ENCODE measurements around the gene CCDC102B.
"Not testable (repeated sequence)": the region's sequence is repeated elsewhere in the genome, so short reads cannot be mapped to it uniquely, and the experiment has no call there.

The CCDC102B gene

GRCh38 chr18:68915061-68915460 is 117.2 kb downstream of the CCDC102B start:
- DNase-seq (ENCODE audit: low read depth), result no peak

GRCh38 chr18:68916734-68917133 is 118.9 kb downstream of the CCDC102B start:
- DNase-seq (ENCODE audit: low read depth), result no peak

DNA sequence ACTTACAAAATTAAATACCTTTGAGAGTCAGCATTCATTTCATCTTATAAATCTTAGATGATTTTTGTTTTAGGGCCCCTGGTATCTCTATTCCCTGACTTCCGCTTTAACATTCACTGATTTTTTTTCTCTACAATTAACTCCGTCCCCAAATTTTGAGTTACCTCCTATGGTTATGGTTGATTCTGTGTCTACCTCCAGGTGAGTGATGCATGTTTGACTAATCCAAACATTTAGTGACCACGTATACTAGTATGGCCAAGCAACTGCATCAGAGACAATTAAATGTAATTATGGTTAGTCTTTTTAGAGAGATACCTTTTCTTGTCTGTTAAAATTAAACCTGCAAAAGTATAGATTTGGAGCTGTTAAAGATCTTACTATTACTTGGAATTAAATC is 120.3 kb downstream of the CCDC102B start:
- DNase-seq (ENCODE audit: low read depth), result no peak

DNA sequence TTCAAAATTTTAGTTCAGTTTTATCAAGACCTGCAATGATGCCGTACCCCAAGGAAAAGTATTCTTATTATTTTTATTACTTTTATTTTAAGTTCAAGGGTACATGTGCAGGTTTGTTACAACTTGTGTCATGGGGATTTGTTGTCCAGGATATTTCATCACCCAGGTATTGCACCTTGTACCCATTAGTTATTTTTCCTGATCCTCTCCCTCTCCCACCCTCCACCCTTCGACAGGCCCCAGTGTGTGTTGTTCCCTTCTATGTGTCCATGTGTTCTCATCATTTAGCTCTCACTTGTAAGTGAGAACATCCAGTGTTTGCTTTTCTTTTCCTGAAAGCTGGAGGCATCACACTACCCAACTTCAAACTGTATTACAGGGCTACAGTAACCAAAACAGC is 122.0 kb downstream of the CCDC102B start:
- DNase-seq (ENCODE audit: low read depth), result no peak

GRCh38 chr18:68922392-68922791 is 124.5 kb downstream of the CCDC102B start:
- no peak for DNase-seq (ENCODE audit: low read depth)

DNA sequence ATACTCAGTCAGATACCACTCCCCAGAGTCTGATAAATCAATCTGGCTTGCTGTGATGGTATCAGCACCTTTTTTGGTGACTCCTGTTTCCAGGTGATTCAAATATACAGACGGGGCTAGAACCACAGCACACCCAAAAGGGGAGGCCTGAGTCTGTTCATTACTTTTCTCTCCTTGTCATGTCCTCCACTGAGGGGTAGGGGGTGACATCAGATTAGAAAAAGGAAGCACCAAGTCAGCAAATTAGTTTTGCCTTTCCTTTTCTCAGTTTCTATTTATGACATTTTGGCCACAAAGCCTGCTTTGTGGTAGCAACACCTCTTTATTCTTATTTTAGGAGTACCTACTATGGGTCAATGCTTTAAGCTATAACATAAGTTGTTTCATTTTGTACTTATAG is 127.4 kb downstream of the CCDC102B start:
- no peak for DNase-seq (ENCODE audit: low read depth)

DNA sequence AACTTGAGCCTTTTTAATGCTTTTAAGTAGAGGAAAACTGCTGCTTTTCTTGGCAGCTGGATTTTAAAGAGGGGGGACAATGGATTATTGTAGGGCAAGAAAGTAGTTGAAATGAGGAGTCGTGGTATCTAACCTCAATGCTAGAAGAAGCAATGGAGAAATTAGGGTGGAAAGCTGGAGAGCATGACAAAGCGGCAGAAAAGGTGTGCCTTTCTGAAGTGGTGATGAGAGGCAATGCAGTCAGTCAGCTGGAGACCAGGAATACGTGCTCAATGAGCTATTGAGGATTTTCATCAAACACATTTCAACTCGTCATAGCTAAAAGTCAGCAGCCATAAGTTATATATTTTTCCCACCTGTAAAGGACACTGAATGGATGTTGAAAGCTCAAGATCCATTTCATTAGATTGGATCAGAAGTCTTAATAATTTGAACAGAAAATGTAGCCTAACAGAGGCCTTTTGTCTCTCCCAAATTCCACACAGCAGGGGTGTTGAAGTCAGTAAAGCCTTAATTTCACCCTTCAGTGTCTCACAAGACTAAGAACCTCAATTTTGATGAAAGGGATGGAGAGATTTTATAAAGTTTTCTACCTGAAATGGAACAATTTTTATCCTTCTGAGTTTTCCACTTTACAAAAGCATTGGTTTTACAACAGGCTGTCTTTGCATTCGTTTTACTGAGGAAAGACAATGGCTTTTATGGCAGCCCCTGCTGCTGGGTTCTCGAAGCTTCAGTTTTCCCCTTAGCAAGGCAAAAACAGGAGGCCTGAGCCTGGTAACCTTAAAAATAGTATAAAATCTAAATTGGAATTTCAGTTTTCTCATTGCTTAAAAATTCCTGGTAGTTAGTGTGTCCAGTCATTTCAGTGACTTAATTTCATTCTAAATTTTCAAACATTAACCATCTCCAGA is 131.1 kb downstream of the CCDC102B start:
- no peak for DNase-seq (ENCODE audit: low read depth)

GRCh38 chr18:68935686-68936085 is 137.8 kb downstream of the CCDC102B start:
- DNase-seq (ENCODE audit: low read depth), result no peak

- no peak for DNase-seq (ENCODE audit: low read depth)
Observed at GRCh38 chr18:68937029-68937599, 139.2 kb downstream of the CCDC102B start.

DNA sequence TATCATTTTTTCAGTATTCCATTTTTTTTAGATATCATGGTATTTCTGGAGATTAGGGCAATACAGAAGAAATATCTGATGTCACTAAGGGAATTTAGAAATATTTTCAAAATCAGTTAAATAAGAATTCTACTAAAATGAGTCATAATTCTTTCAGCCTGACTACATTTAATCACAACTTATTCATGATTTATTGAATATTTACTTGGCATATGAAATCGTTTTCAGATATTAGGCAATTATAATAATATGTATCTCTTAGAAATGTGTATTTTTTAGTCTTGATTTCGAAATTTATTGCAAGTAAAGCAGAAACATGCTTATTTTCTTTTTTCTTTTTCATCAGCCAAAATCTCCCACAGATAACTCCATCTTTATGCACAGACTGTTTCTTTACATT is 142.2 kb downstream of the CCDC102B start:
- DNase-seq (ENCODE audit: low read depth), result no peak

- no peak for DNase-seq (ENCODE audit: low read depth)
Observed at GRCh38 chr18:68940754-68941153, 142.9 kb downstream of the CCDC102B start.

DNA sequence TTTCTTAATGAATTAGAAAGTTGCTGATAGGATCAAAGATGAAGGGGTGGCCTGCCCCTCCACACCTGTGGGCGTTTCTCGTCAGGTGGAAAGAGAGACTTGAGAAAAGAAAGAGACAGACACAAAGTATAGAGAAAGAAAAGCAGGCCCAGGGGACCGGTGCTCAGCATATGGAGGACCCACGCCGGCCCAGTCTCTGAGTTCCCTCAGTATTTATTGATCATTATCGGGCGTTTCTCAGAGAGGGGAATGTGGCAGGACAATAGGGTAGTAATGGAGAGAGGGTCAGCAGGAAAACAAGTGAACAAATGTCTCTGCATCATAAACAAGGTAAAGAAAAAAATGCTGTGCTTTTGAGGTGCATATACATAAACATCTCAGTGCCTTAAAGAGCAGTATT is 144.3 kb downstream of the CCDC102B start:
- no peak for DNase-seq (ENCODE audit: low read depth)

- DNase-seq (ENCODE audit: low read depth), result not testable (repeated sequence)
Observed at GRCh38 chr18:68943861-68944260, 146.0 kb downstream of the CCDC102B start.

GRCh38 chr18:68944330-68944729 is 146.4 kb downstream of the CCDC102B start:
- no peak for DNase-seq (ENCODE audit: low read depth)

DNA sequence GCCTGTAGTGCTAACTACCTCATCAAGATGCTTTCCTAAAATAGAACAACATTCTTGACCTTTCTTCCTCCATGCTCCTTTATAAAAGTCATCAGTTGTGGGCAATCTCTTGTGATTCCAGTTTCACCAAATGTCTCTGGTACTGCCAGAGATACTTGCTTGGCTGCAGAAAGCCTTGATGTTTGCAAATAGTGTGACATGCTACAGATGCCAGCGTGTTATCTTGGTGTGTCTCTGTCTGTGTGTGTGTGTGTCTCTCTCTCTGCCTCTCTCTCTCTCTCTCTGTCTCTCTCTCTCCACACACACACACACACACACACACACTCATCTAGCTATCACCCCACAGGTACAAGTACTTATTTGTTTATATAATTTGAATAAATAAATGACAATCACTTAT is 146.9 kb downstream of the CCDC102B start:
- DNase-seq (ENCODE audit: low read depth), result no peak

DNA sequence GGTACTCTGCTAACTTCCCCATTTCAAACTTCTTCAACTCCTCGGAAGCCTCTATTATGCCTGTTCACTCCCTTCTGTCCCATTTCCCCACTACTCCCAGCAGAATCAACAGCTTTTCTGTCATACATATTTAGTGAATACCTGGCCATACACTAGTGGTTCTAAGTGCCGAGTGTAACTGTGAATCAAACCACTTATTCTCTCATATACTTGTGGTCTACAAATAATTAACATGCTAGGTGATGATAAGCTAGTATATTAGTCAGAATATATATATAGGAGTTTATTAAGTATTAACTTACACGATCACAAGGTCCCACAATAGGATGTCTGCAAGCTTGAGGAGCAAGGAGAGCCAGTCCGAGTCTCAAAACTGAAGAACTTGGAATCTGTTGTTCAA is 150.7 kb downstream of the CCDC102B start:
- no peak for DNase-seq (ENCODE audit: low read depth)

GRCh38 chr18:68954738-68955137 is 156.9 kb downstream of the CCDC102B start:
- DNase-seq (ENCODE audit: low read depth), result no peak

GRCh38 chr18:68956650-68957049 is 158.8 kb downstream of the CCDC102B start:
- no peak for DNase-seq (ENCODE audit: low read depth)

DNA sequence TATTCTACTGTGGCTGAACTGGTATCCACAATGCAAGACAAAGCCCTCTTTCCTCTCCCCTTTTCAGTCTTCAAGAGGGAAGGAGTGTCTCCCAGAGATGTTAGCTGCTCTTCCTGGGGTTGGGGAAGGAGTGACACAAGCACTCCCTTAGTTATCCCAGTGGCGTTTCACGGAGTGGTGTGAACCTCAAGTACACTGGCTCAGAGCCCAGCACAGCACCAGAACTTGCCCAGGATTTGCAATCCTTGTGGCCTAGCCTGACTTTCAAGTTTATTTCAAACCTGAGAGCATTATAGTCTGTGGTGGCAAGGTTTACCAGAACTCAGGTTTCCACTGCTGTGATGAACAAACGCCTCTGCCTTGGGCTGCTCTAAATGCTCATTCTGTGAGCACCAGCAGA is 162.5 kb downstream of the CCDC102B start:
- DNase-seq (ENCODE audit: low read depth), result no peak

DNA sequence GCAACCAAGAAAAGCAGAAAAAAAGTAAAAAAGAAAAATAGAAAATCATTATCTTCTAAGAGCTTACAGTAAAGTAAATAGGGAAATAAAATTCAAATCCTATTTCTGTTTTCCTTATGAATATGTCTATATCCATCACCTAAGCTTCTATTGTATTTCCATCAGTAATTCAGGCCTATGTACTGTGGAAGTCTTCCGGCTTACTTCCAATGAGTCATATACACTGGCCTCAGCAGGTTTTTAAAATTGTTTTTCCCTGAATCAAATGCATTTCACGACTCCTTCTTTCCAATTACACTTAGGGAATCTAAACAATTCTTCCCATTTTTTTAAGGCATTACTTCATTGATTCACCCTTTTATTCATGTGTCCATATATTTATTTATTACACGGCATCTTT is 164.7 kb downstream of the CCDC102B start:
- DNase-seq (ENCODE audit: low read depth), result no peak

GRCh38 chr18:68965817-68966216 is 167.9 kb downstream of the CCDC102B start:
- DNase-seq (ENCODE audit: low read depth), result no peak

DNA sequence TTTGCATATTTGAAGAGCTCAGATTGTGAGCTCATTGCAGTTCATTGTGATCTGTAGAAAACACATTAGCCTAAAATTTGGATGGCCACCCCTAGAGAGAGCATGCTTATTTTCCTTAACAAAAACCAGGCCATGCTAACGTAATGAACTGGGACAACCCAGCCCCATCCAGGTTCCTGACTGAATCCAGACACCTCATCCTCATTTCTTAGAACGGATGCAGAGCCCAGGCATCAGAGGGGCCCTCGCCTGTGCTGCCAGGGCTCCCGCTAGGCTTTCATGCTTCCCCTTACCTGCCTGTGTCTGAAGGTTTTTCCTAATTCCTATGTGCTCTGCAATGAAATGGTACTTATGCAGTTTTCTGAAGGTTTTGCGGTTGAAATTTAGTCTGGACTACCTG is 171.1 kb downstream of the CCDC102B start:
- DNase-seq (ENCODE audit: low read depth), result no peak

DNA sequence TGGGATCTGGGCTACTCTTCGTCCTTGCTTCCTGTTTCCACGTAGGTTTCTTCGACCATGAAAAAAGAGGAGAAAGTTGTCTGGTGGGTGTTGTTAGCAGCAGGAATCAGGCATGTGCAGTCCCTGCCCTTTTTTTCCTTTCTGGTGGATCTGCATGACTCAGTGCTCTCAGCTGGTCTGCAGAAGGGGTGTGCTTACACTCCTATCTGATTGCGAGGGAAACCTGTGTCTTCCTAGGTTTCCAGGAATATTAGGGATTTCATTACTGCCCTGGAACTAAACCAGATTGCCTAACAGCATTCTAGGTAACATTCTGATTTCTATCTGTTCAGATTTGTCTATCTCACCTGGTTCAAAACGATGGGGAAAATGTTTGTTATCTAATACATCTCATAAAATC is 174.3 kb downstream of the CCDC102B start:
- no peak for DNase-seq (ENCODE audit: low read depth)

- DNase-seq (ENCODE audit: low read depth), result no peak
Observed at GRCh38 chr18:68979737-68980136, 181.9 kb downstream of the CCDC102B start.

Data from stimulated activated CD4-positive, alpha-beta T cell treated with anti-CD3 and anti-CD28 coated beads, Interleukin-2, amount 100 ng/mL, for 4 hours (primary cell).